Measurements from ENCODE around the gene ST3GAL2.

DNA sequence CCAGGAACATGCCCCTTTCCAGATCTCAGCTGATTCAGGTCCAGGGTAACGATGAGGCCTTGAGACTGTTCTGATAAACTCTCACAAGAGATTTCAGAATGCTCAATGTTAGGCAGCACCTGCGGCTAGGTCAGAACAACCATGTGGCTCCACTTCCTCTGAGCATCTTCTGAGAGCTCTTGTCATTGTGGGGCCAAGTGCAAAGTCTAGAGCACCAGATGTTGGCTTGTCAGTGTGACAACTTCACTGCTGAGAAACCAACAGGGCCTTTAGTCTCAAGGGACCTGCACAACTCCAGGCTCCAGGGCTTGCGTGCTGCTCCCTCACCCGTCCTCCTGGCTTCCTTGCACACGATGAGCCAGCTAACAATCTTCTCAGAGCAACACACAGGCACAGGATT, 44.5 kb upstream of the ST3GAL2 start:
- TF ChIP-seq, protein P1, sequence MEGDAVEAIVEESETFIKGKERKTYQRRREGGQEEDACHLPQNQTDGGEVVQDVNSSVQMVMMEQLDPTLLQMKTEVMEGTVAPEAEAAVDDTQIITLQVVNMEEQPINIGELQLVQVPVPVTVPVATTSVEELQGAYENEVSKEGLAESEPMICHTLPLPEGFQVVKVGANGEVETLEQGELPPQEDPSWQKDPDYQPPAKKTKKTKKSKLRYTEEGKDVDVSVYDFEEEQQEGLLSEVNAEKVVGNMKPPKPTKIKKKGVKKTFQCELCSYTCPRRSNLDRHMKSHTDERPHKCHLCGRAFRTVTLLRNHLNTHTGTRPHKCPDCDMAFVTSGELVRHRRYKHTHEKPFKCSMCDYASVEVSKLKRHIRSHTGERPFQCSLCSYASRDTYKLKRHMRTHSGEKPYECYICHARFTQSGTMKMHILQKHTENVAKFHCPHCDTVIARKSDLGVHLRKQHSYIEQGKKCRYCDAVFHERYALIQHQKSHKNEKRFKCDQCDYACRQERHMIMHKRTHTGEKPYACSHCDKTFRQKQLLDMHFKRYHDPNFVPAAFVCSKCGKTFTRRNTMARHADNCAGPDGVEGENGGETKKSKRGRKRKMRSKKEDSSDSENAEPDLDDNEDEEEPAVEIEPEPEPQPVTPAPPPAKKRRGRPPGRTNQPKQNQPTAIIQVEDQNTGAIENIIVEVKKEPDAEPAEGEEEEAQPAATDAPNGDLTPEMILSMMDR (IDR thresholded peaks at IDR 0.05) = no peak
- TF ChIP-seq POLR2A (IDR thresholded peaks at IDR 0.05) = no peak
